H9 (cell line): Measurements from ENCODE around the gene ERVMER34-1. TPM values are rescaled to one million over a fixed set of nuclear protein-coding genes. Genes with fewer than 3 reads are reported as not detected.

Source experiments
- DNase-seq: peaks from one replicate; pipeline ENCODE4 v3.0.0-alpha.2; 2017
- H2AFZ ChIP-seq: one replicate; pipeline ENCODE4 v1.6.1; 2013; ENCODE audit warnings: mild to moderate bottlenecking, low read length, control low read depth, moderate library complexity
- H2AK5ac ChIP-seq: 2 replicates; pipeline ENCODE4 v1.6.1; 2013; ENCODE audit warnings: low read length, control low read depth, mixed read lengths; ENCODE audit not compliant: insufficient read length
- H2BK120ac ChIP-seq: one replicate; pipeline ENCODE4 v1.6.1; 2013; ENCODE audit warnings: low read depth, mild to moderate bottlenecking, low read length, control low read depth, inconsistent platforms; ENCODE audit not compliant: poor library complexity, severe bottlenecking
- H2BK12ac ChIP-seq: 2 replicates; pipeline ENCODE4 v1.6.1; 2013; ENCODE audit warnings: low read length, control low read depth, mixed read lengths, low read depth; ENCODE audit not compliant: insufficient read length
- H2BK15ac ChIP-seq: 2 replicates; pipeline ENCODE4 v1.6.1; 2013; ENCODE audit warnings: low read depth, low read length, control low read depth
- H2BK20ac ChIP-seq: one replicate; pipeline ENCODE4 v1.6.1; 2013; ENCODE audit warnings: low read depth, mild to moderate bottlenecking, low read length, control low read depth, inconsistent platforms; ENCODE audit not compliant: poor library complexity, severe bottlenecking
- H2BK5ac ChIP-seq: 2 replicates; pipeline ENCODE4 v1.6.1; 2013; ENCODE audit warnings: low read length, control low read depth, mixed read lengths; ENCODE audit not compliant: insufficient read length
- H3K14ac ChIP-seq: 2 replicates; pipeline ENCODE4 v1.6.1; 2013; ENCODE audit warnings: low read length, control low read depth; ENCODE audit not compliant: insufficient read depth
- H3K18ac ChIP-seq: 2 replicates; pipeline ENCODE4 v1.6.1; 2013; ENCODE audit warnings: low read depth, mild to moderate bottlenecking, mixed read lengths, low read length, control low read depth; ENCODE audit not compliant: insufficient read length
- H3K23ac ChIP-seq: 2 replicates; pipeline ENCODE4 v1.6.1; 2013; ENCODE audit warnings: low read length, control low read depth, mixed read lengths, low read depth; ENCODE audit not compliant: insufficient read length
- H3K23me2 ChIP-seq: 2 replicates; pipeline ENCODE4 v1.6.1; 2013; ENCODE audit warnings: low read depth, mild to moderate bottlenecking, mixed read lengths, low read length, control low read depth; ENCODE audit not compliant: insufficient read length, poor library complexity, severe bottlenecking
- H3K27ac ChIP-seq: 2 replicates; pipeline ENCODE4 v1.5.1; 2013; ENCODE audit warnings: low read length, control low read depth, mixed read lengths, low read depth; ENCODE audit not compliant: insufficient read length
- H3K27me3 ChIP-seq: 2 replicates; pipeline ENCODE4 v1.6.1; 2013; ENCODE audit warnings: low read length, control low read depth, inconsistent platforms; ENCODE audit not compliant: insufficient read depth
- H3K4ac ChIP-seq: 2 replicates; pipeline ENCODE4 v1.6.1; 2013; ENCODE audit warnings: low read depth, mild to moderate bottlenecking, control low read depth, inconsistent platforms, low read length, moderate library complexity
- H3K4me1 ChIP-seq: 2 replicates; pipeline ENCODE4 v1.6.1; 2013; ENCODE audit warnings: low read length, control low read depth, inconsistent platforms; ENCODE audit not compliant: insufficient read depth
- H3K4me2 ChIP-seq: 2 replicates; pipeline ENCODE4 v1.6.1; 2013; ENCODE audit warnings: low read length, control low read depth, mixed read lengths; ENCODE audit not compliant: insufficient read length, insufficient read depth
- H3K56ac ChIP-seq: 2 replicates; pipeline ENCODE4 v1.6.1; 2013; ENCODE audit warnings: low read depth, mild to moderate bottlenecking, mixed read lengths, low read length, control low read depth; ENCODE audit not compliant: insufficient read length
- H3K79me1 ChIP-seq: 2 replicates; pipeline ENCODE4 v1.6.1; 2013; ENCODE audit warnings: low read depth, mild to moderate bottlenecking, moderate library complexity, low read length, control low read depth, inconsistent platforms; ENCODE audit not compliant: insufficient read depth, poor library complexity, severe bottlenecking
- H3K79me2 ChIP-seq: 2 replicates; pipeline ENCODE4 v1.6.1; 2013; ENCODE audit warnings: low read length, control low read depth, inconsistent platforms; ENCODE audit not compliant: insufficient read depth
- H3K9ac ChIP-seq: 2 replicates; pipeline ENCODE4 v1.6.1; 2013; ENCODE audit warnings: low read length, control low read depth, mixed read lengths; ENCODE audit not compliant: insufficient read length; ENCODE audit errors: extremely low read depth
- H3K9me3 ChIP-seq: one replicate; pipeline ENCODE4 v1.6.1; 2013; ENCODE audit warnings: low read depth, low read length, inconsistent platforms; ENCODE audit not compliant: control insufficient read depth
- H3T11ph ChIP-seq: one replicate; pipeline ENCODE4 v1.6.1; 2013; ENCODE audit warnings: mild to moderate bottlenecking, low read length, control low read depth, inconsistent platforms
- H4K20me1 ChIP-seq: one replicate; pipeline ENCODE4 v1.6.1; 2013; ENCODE audit not compliant: control insufficient read depth, insufficient read length, insufficient read depth
- H4K5ac ChIP-seq: 2 replicates; pipeline ENCODE4 v1.6.1; 2013; ENCODE audit warnings: low read depth, mild to moderate bottlenecking, mixed read lengths, low read length, control low read depth; ENCODE audit not compliant: insufficient read length
- H4K8ac ChIP-seq: replicated peaks from 2 replicates; pipeline ENCODE4 v1.6.1; 2013; ENCODE audit warnings: low read length, control low read depth, mixed read lengths, low read depth; ENCODE audit not compliant: insufficient read length
- H4K91ac ChIP-seq: 2 replicates; pipeline ENCODE4 v1.6.1; 2013; ENCODE audit warnings: low read depth, mild to moderate bottlenecking, moderate library complexity, mixed read lengths, low read length, control low read depth; ENCODE audit not compliant: insufficient read length
- H3K27ac Mint-ChIP-seq, 3 experiments: 2 replicates in 2 of 3; 3 replicates in 1 of 3; pipeline ENCODE4 v1.8.0; 2020 to 2021; ENCODE audit warnings: mixed read lengths in 3 of 3, mild to moderate bottlenecking in 1 of 3, moderate library complexity in 1 of 3
- H3K27me3 Mint-ChIP-seq: 2 replicates; pipeline ENCODE4 v1.8.0; 2021; ENCODE audit warnings: low read depth, mild to moderate bottlenecking, moderate library complexity, mixed read lengths
- H3K36me3 Mint-ChIP-seq, 3 experiments: 2 replicates in 2 of 3; 3 replicates in 1 of 3; pipeline ENCODE4 v1.8.0; 2020 to 2021; ENCODE audit warnings: low read depth in 3 of 3, mixed read lengths in 3 of 3; ENCODE audit not compliant: insufficient read depth in 1 of 3
- H3K4me1 Mint-ChIP-seq, 2 experiments: 2 replicates each; pipeline ENCODE4 v1.8.0; 2020; ENCODE audit warnings: mixed read lengths in 2 of 2
- H3K4me3 Mint-ChIP-seq, 2 experiments: 2 replicates in 1 of 2; 3 replicates in 1 of 2; pipeline ENCODE4 v1.8.0; 2020 to 2021; ENCODE audit warnings: mild to moderate bottlenecking in 2 of 2, mixed read lengths in 2 of 2, moderate library complexity in 1 of 2
- H3K9me3 Mint-ChIP-seq, 2 experiments: 2 replicates in 1 of 2; 3 replicates in 1 of 2; pipeline ENCODE4 v1.8.0; 2020; ENCODE audit warnings: mild to moderate bottlenecking in 2 of 2, mixed read lengths in 2 of 2, moderate library complexity in 1 of 2
- CTCF ChIP-seq: fragments of 200-600 bp; sonication (generic); conservative IDR thresholded peaks from 3 replicates; pipeline ENCODE4 v1.8.0; 2021; ENCODE audit warnings: antibody characterized with exemption, mild to moderate bottlenecking
- WGBS: extraction: QIAGEN DNeasy Blood & Tissue Kit; methylation state at CpG from one replicate; pipeline ENCODE4 v1.1.7; 2013; ENCODE audit warnings: missing lambda C conversion rate, low lambda C conversion rate, mixed read lengths; ENCODE audit not compliant: insufficient read length; ENCODE audit errors: extremely low coverage; 5-methylcytosine and 5-hydroxymethylcytosine counted together
- total RNA-seq: library from RNA; stranded (reverse); gene quantifications from 2 replicates; pipeline ENCODE4 v1.2.1, GENCODE V29; 2021

The ERVMER34-1 gene
- total RNA-seq, 1 experiment from 2014 or later = 14.4 TPM

- H3K27me3 Mint-ChIP-seq = no peaks in the 10 kb centered on the region
- no peak overlapping the region for H3K4me3 Mint-ChIP-seq
- H4K20me1 ChIP-seq = no peaks in the 10 kb centered on the region
- no peak overlapping the region for H4K91ac ChIP-seq
- H3K4me2 ChIP-seq = no peak overlapping the region
- H3K27me3 ChIP-seq = no peaks in the 10 kb centered on the region
- peaks cover 4% of the 10 kb centered on the region; the same call in 1 of the 2 replicates for H3K79me2 ChIP-seq
- no peak for DNase-seq
- H2BK120ac ChIP-seq = no peak overlapping the region
- H3K79me1 ChIP-seq = peaks cover 5% of the 10 kb centered on the region
- H3K56ac ChIP-seq = no peak overlapping the region
- TF ChIP-seq CTCF = no peak
- H3K27ac Mint-ChIP-seq = peak overlapping the region in 1 of 3 experiments; percentile 81; a peak in 2 of 7 replicates
- no peak overlapping the region for H2BK15ac ChIP-seq
- H3K9me3 ChIP-seq = no peaks in the 10 kb centered on the region
- peaks cover 16% of the 10 kb centered on the region for H3K23me2 ChIP-seq
- H3K14ac ChIP-seq = no peak overlapping the region
- H3K9ac ChIP-seq = no peak overlapping the region
- H2AK5ac ChIP-seq = no peak overlapping the region
- no peak overlapping the region for H3K4ac ChIP-seq
- no peak overlapping the region for H3K23ac ChIP-seq
- peaks cover 12% of the 10 kb centered on the region for H3K4me1 ChIP-seq
- H3K18ac ChIP-seq = no peak overlapping the region
- H4K8ac ChIP-seq = no peak overlapping the region
- no peak overlapping the region for H2AFZ ChIP-seq
- peaks cover 33 to 34% of the 10 kb centered on the region in 2 experiments for H3K4me1 Mint-ChIP-seq
- H3T11ph ChIP-seq = no peak overlapping the region
- no peak overlapping the region for H2BK12ac ChIP-seq
- H4K5ac ChIP-seq = no peak overlapping the region
- no peak overlapping the region for H2BK5ac ChIP-seq
- H3K27ac ChIP-seq = no peak overlapping the region
- H3K36me3 Mint-ChIP-seq = peaks cover 41 to 74% (median 59%) of the 10 kb centered on the region in 3 experiments
- H2BK20ac ChIP-seq = no peak overlapping the region
- H3K9me3 Mint-ChIP-seq = no peaks in the 10 kb centered on the region; a peak in 1 of 5 replicates
- WGBS = no CpG with 5 or more reads among the region's 3 CpGs
These were observed 33.1 kb downstream of the ERVMER34-1 start for GRCh38 chr4:52718123-52718522.
